Activated B cell treated with CpG ODN at 0.5 μM for 24 hours (primary cell): ENCODE data around the gene BRINP1. TPM values are rescaled to one million over a fixed set of nuclear protein-coding genes. Genes with fewer than 3 reads are reported as not detected.

Experiments
- ATAC-seq: fragments of 200-7000 bp; cut with Tn5 transposase; one replicate; pipeline ENCODE4 v1.10.0; 2021; ENCODE audit warnings: low read depth, mild to moderate bottlenecking, moderate library complexity
- CTCF ChIA-PET: fragments of 350-600 bp; sonication (Branson Sonifier 250); formaldehyde crosslinking; loops from one replicate; lab custom pipeline; 2021; ENCODE audit warnings: antibody characterized with exemption; lab: Charles Lee
- POLR2A ChIA-PET: fragments of 350-600 bp; sonication (Branson Sonifier 250); formaldehyde crosslinking; loops from one replicate; lab custom pipeline; 2021; ENCODE audit warnings: antibody characterized with exemption; lab: Charles Lee
- DNase-seq: peaks from one replicate; pipeline ENCODE4 v3.0.0; 2022
- H3K27ac Mint-ChIP-seq: one replicate; pipeline ENCODE4 v1.8.0; 2020; ENCODE audit warnings: mixed read lengths
- H3K27me3 Mint-ChIP-seq: one replicate; pipeline ENCODE4 v1.8.0; 2021; ENCODE audit warnings: mixed read lengths
- H3K36me3 Mint-ChIP-seq: one replicate; pipeline ENCODE4 v1.8.0; 2021; ENCODE audit warnings: low read depth, mixed read lengths
- H3K4me1 Mint-ChIP-seq: one replicate; pipeline ENCODE4 v1.8.0; 2021; ENCODE audit warnings: mixed read lengths
- H3K4me3 Mint-ChIP-seq: one replicate; pipeline ENCODE4 v1.8.0; 2020; ENCODE audit warnings: mild to moderate bottlenecking, mixed read lengths
- H3K9me3 Mint-ChIP-seq: one replicate; pipeline ENCODE4 v1.8.0; 2020; ENCODE audit warnings: mixed read lengths
- intact Hi-C: fragments of 100-400 bp; cut with micrococcal nuclease; formaldehyde crosslinking; loops from one replicate; pipeline ENCODE4 v1.15.1; 2024
- total RNA-seq: library from RNA; stranded (reverse); gene quantifications from 2 replicates; pipeline ENCODE4 v1.2.3, GENCODE V29; 2022
- TF ChIP-seq, protein P1 (sequence below): fragments of 200-600 bp; IDR thresholded peaks from one replicate; pipeline ENCODE4 v1.8.0; 2022; ENCODE audit warnings: antibody characterized with exemption, mild to moderate bottlenecking

The BRINP1 gene
- total RNA-seq, 1 donor from 2014 or later: not detected

- ChIA-PET POLR2A (no interaction called here), CTCF (no interaction called here)
- H3K27ac Mint-ChIP-seq: no peak overlapping the region
- TF ChIP-seq, protein P1, sequence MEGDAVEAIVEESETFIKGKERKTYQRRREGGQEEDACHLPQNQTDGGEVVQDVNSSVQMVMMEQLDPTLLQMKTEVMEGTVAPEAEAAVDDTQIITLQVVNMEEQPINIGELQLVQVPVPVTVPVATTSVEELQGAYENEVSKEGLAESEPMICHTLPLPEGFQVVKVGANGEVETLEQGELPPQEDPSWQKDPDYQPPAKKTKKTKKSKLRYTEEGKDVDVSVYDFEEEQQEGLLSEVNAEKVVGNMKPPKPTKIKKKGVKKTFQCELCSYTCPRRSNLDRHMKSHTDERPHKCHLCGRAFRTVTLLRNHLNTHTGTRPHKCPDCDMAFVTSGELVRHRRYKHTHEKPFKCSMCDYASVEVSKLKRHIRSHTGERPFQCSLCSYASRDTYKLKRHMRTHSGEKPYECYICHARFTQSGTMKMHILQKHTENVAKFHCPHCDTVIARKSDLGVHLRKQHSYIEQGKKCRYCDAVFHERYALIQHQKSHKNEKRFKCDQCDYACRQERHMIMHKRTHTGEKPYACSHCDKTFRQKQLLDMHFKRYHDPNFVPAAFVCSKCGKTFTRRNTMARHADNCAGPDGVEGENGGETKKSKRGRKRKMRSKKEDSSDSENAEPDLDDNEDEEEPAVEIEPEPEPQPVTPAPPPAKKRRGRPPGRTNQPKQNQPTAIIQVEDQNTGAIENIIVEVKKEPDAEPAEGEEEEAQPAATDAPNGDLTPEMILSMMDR: no peak
- no peaks in the 10 kb centered on the region for H3K9me3 Mint-ChIP-seq
- no peak overlapping the region for H3K4me3 Mint-ChIP-seq
- no peaks in the 10 kb centered on the region for H3K27me3 Mint-ChIP-seq
- DNase-seq: no peak
- intact Hi-C loops: no loop called here
- no peaks in the 10 kb centered on the region for H3K4me1 Mint-ChIP-seq
- no peak for ATAC-seq
- H3K36me3 Mint-ChIP-seq: no peaks in the 10 kb centered on the region
Observed at GRCh38 chr9:119227422-119227821, 141.8 kb downstream of the BRINP1 start.

- peaks cover 2% of the 10 kb centered on the region for H3K9me3 Mint-ChIP-seq
- POLR2A ChIA-PET: no interaction called here
- no peaks in the 10 kb centered on the region for H3K27me3 Mint-ChIP-seq
- H3K36me3 Mint-ChIP-seq: no peaks in the 10 kb centered on the region
- intact Hi-C loops: no loop called here
- H3K27ac Mint-ChIP-seq: no peak overlapping the region
- no peaks in the 10 kb centered on the region for H3K4me1 Mint-ChIP-seq
- TF ChIP-seq, protein P1: no peak
- DNase-seq (no peak), ATAC-seq (no peak)
- no peak overlapping the region for H3K4me3 Mint-ChIP-seq
- CTCF ChIA-PET: no interaction called here
Observed at GRCh38 chr9:119224431-119224830, 144.8 kb downstream of the BRINP1 start.

GRCh38 chr9:119221276-119221675 is 148.0 kb downstream of the BRINP1 start:
- POLR2A ChIA-PET: no interaction called here
- TF ChIP-seq, protein P1: no peak
- H3K9me3 Mint-ChIP-seq: peaks cover 2% of the 10 kb centered on the region
- intact Hi-C loops: no loop called here
- H3K27ac Mint-ChIP-seq: no peak overlapping the region
- CTCF ChIA-PET: no interaction called here
- H3K4me3 Mint-ChIP-seq: no peak overlapping the region
- ATAC-seq: no peak
- no peaks in the 10 kb centered on the region for H3K27me3 Mint-ChIP-seq
- H3K36me3 Mint-ChIP-seq: no peaks in the 10 kb centered on the region
- H3K4me1 Mint-ChIP-seq: no peaks in the 10 kb centered on the region
- no peak for DNase-seq

DNA sequence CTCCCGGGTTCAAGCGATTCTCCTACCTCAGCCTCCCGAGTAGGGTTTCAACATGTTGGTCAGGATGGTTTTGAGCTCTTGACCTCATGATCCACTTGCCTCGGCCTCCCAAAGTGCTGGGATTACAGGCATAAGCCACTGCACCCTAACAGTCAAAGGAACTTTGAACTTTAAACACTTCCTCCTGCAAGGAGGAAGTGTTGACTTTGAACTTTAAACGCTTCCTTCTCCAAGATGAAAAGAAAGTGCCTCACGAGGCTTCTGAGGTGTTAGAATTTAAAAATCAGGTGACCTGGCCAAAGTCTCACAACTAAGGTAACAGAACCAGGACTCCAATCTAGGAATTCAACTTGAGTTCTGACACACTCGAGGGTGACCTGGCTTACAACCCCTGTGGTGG is 150.9 kb downstream of the BRINP1 start:
- no peak overlapping the region for H3K27ac Mint-ChIP-seq

GRCh38 chr9:119216651-119217331 is 152.4 kb downstream of the BRINP1 start:
- ChIA-PET CTCF (no interaction called here), POLR2A (no interaction called here)
- intact Hi-C loops: no loop called here
- Mint-ChIP-seq H3K27ac (no peak overlapping the region), H3K4me3 (no peak overlapping the region), H3K27me3 (no peaks in the 10 kb centered on the region), H3K9me3 (peaks cover 1% of the 10 kb centered on the region), H3K36me3 (no peaks in the 10 kb centered on the region), H3K4me1 (no peaks in the 10 kb centered on the region)
- no peak for ATAC-seq
- DNase-seq: no peak
- TF ChIP-seq, protein P1: no peak

More for the DNA sequence above, 150.9 kb downstream of the BRINP1 start:
- CTCF ChIA-PET: no interaction called here
- Mint-ChIP-seq H3K4me3 (no peak overlapping the region), H3K36me3 (no peaks in the 10 kb centered on the region), H3K27me3 (no peaks in the 10 kb centered on the region), H3K4me1 (no peaks in the 10 kb centered on the region), H3K9me3 (peaks cover 4% of the 10 kb centered on the region)
- DNase-seq (no peak), ATAC-seq (no peak)
- POLR2A ChIA-PET: no interaction called here
- intact Hi-C loops: no loop called here
- TF ChIP-seq, protein P1: no peak
